K562 (cell line): ENCODE measurements around the gene SRM. TPM values are rescaled to one million over a fixed set of nuclear protein-coding genes. Genes with fewer than 3 reads are reported as not detected.

Experiments used
- ARID4B ChIP-seq: sonication (generic); formaldehyde crosslinking; IDR thresholded peaks from 2 replicates; pipeline ENCODE4 v1.8.0; 2022; ENCODE audit warnings: mild to moderate bottlenecking, missing genetic modification reagents
- ATF3 ChIP-seq, 2 experiments: fragments of 450-650 bp in 1 of 2; sonication (generic) in 1 of 2; formaldehyde crosslinking in 1 of 2; IDR thresholded peaks in 1 of 2; conservative IDR thresholded peaks in 1 of 2; 2 replicates each; pipeline versions ENCODE4 v1.6.1 to v1.8.1; 2016 to 2023; ENCODE audit warnings: mild to moderate bottlenecking in 2 of 2, moderate library complexity in 2 of 2, inconsistent platforms in 1 of 2, missing genetic modification reagents in 1 of 2
- DPF2 ChIP-seq: fragments of 450-650 bp; IDR thresholded peaks from 2 replicates; pipeline ENCODE4 v1.6.1; 2016
- ETS1 ChIP-seq: conservative IDR thresholded peaks from 2 replicates; pipeline ENCODE4 v1.6.1; 2011; ENCODE audit warnings: low read depth, mild to moderate bottlenecking, low read length; ENCODE audit not compliant: control insufficient read depth
- EZH2 ChIP-seq: IDR thresholded peaks from 2 replicates; pipeline ENCODE4 v1.6.1; 2012; ENCODE audit warnings: low read depth, mild to moderate bottlenecking, inconsistent platforms, low read length, borderline replicate concordance
- KAT7 ChIP-seq: sonication (generic); formaldehyde crosslinking; IDR thresholded peaks from 2 replicates; pipeline ENCODE4 v1.8.0; 2022; ENCODE audit warnings: missing genetic modification reagents, mild to moderate bottlenecking, borderline replicate concordance
- NCOR1 ChIP-seq: fragments of 450-650 bp; IDR thresholded peaks from 2 replicates; pipeline ENCODE4 v1.6.1; 2016; ENCODE audit warnings: mild to moderate bottlenecking, moderate library complexity
- PATZ1 ChIP-seq: fragments of 250-450 bp; sonication (Bioruptor Pico); IDR thresholded peaks from 2 replicates; pipeline ENCODE4 v1.5.0; 2020; ENCODE audit warnings: mild to moderate bottlenecking, borderline replicate concordance
- POLR2G ChIP-seq: fragments of 200-400 bp; formaldehyde crosslinking; IDR thresholded peaks from 2 replicates; pipeline ENCODE4 v1.6.1; 2017; ENCODE audit warnings: low read depth, mild to moderate bottlenecking, antibody characterized with exemption, low read length, moderate library complexity
- POLR2H ChIP-seq: IDR thresholded peaks from 2 replicates; pipeline ENCODE4 v1.6.1; 2016; ENCODE audit warnings: missing genetic modification characterization, low read depth, mild to moderate bottlenecking, control low read depth, missing compliant biosample characterization, moderate library complexity
- POU5F1 ChIP-seq: fragments of 150-350 bp; IDR thresholded peaks from 2 replicates; pipeline ENCODE4 v1.6.1; 2014; ENCODE audit warnings: borderline replicate concordance, low read length, low read depth, mild to moderate bottlenecking; ENCODE audit not compliant: partially characterized antibody
- TCF7 ChIP-seq: sonication (generic); IDR thresholded peaks from 2 replicates; pipeline ENCODE4 v1.6.1; 2016; ENCODE audit warnings: antibody characterized with exemption, borderline replicate concordance
- TEAD1 ChIP-seq, 2 experiments: fragments of 450-650 bp in 1 of 2; sonication (generic) in 1 of 2; formaldehyde crosslinking; IDR thresholded peaks; 2 replicates each; pipeline versions ENCODE4 v1.4.0 to v1.8.0; 2020 to 2022; ENCODE audit warnings: mild to moderate bottlenecking in 2 of 2, missing genetic modification reagents in 1 of 2
- ZNF23 ChIP-seq: fragments of 250-450 bp; sonication (Bioruptor Pico); IDR thresholded peaks from 2 replicates; pipeline ENCODE4 v1.4.0; 2020; ENCODE audit warnings: mild to moderate bottlenecking
- ZNF395 ChIP-seq: fragments of 200-800 bp; sonication (Bioruptor generic); IDR thresholded peaks from 2 replicates; pipeline ENCODE4 v1.6.1; 2017; ENCODE audit warnings: missing genetic modification characterization, missing compliant biosample characterization
- polyA plus RNA-seq, 8 experiments: library from polyadenylated mRNA; depleted of rRNA in 4 of 8; stranded (reverse) in 5 of 8; unstranded in 3 of 8; fragments of >200 nt; fragmentation: Nextera tagmentation in 2 of 8; fragmentation: Illumina TruSeq in 1 of 8; extraction: Ambion mirVana in 2 of 8; extraction: Trizol in 1 of 8; gene quantifications; 2 replicates each; pipeline versions ENCODE4 v1.2.1 to v1.2.3, GENCODE V29; 2011 to 2014; ENCODE audit warnings: inconsistent platforms in 1 of 8, missing spikeins in 1 of 8
- total RNA-seq, 7 experiments: library from RNA; depleted of rRNA in 6 of 7; stranded (reverse); fragments of >200 nt in 6 of 7; fragmentation: Illumina TruSeq in 2 of 7; extraction: Trizol in 2 of 7; gene quantifications; 2 replicates each; pipeline versions ENCODE4 v1.2.1 to v1.2.3, GENCODE V29; 2011 to 2021; ENCODE audit warnings: low replicate concordance in 1 of 7

SRM gene
- total and polyA plus RNA-seq, 9 of the 15 experiments (the other 6 are each of a cell fraction or from before 2014, with no cell fraction given), result 23.9 to 373 (median 82.5) TPM

GRCh38 chr1:11099310-11100148 is 39.7 kb upstream of the SRM start, which contains the start of gene EXOSC10 (continued):
- TF ChIP-seq PATZ1, result no peak
- peak; percentile 89 for TF ChIP-seq ARID4B
- peak; percentile 99; the same call in 1 of the 2 replicates for TF ChIP-seq KAT7 (CRISPR knock-in tag)
- TF ChIP-seq POLR2G, result peak; percentile 98
- 0 out of 2 replicates have a peak, but pooled peaks have one; percentile 30 for TF ChIP-seq TCF7
- TF ChIP-seq EZH2, result no peak
- TF ChIP-seq DPF2, result peak; percentile 52; the same call in 1 of the 2 replicates
- no peak for TF ChIP-seq ZNF23 (CRISPR knock-in tag)
- no peak for TF ChIP-seq ATF3 (IDR thresholded peaks at IDR 0.05)
- TF ChIP-seq ATF3 (CRISPR knock-in tag; conservative IDR thresholded peaks at IDR 0.05), result 0 out of 2 replicates have a peak, but pooled peaks have one; percentile 46
- TF ChIP-seq TEAD1 (CRISPR knock-in tag; IDR thresholded peaks at IDR 0.05), result peak; percentile 27 to 71; a peak in 2 of 4 replicates
- peak; percentile 59; the same call in 1 of the 2 replicates for TF ChIP-seq POLR2H (tag)
- no peak for TF ChIP-seq ZNF395 (CRISPR knock-in tag)
- TF ChIP-seq POU5F1, result no peak
- TF ChIP-seq NCOR1, result no peak
- peak; percentile 47; the same call in 1 of the 2 replicates for TF ChIP-seq ETS1
